ENCODE results near the gene DDX59.

Gene DDX59

DNA sequence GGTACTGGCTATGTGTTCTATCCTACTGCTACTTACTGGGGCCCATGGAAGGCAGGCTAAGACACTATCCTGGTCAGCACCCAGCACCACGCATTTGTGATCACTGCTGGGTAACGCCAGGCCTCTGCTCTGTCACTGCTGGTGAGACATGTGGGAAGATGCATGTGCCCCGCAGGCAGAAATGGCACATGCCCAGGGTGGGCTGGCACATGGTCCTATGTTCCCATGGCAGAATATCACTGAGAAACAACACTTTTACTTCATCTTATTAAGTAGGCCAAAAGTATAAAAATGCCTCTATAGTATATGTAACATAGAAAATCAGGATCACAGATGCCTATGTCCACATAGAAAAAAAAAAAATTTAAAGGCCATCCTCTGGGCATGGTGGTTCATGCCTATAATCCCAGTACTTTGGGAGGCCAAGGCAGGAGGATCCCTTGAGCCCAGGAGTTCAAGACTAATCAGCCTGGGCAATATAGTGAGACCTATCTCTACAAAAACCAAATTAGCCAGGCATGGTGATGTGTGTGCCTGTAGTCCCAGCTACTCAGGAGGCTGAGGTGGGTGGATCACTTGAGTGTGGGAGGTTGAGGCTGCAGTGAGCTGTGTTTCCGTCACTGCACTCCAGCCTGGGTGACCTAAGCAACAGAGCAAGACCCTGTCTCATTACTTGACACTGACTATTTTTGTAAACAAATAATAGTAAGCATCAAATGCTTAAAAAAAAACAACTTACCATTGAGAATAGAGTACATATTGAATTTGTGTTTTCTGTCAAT lies 11.5 kb downstream of the DDX59 start:
- no peak for TF ChIP-seq TAF1 (IDR thresholded peaks at IDR 0.05; ENCODE audit: low read depth)
- no peak for TF ChIP-seq TCF12 (IDR thresholded peaks at IDR 0.05; ENCODE audit: low read depth)
- no peak for TF ChIP-seq FOXM1 (IDR thresholded peaks at IDR 0.05; ENCODE audit: borderline replicate concordance, low read depth)
- TF ChIP-seq YY1 (IDR thresholded peaks at IDR 0.05; ENCODE audit: low read depth) = no peak
- TF ChIP-seq, protein P1, sequence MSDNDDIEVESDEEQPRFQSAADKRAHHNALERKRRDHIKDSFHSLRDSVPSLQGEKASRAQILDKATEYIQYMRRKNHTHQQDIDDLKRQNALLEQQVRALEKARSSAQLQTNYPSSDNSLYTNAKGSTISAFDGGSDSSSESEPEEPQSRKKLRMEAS (IDR thresholded peaks at IDR 0.05) = no peak
- no peak for TF ChIP-seq TEAD4 (IDR thresholded peaks at IDR 0.05)
- no peak for TF ChIP-seq EGR1 (IDR thresholded peaks at IDR 0.05)
- TF ChIP-seq, protein P2, sequence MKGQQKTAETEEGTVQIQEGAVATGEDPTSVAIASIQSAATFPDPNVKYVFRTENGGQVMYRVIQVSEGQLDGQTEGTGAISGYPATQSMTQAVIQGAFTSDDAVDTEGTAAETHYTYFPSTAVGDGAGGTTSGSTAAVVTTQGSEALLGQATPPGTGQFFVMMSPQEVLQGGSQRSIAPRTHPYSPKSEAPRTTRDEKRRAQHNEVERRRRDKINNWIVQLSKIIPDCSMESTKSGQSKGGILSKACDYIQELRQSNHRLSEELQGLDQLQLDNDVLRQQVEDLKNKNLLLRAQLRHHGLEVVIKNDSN (IDR thresholded peaks at IDR 0.05) = no peak

DNA sequence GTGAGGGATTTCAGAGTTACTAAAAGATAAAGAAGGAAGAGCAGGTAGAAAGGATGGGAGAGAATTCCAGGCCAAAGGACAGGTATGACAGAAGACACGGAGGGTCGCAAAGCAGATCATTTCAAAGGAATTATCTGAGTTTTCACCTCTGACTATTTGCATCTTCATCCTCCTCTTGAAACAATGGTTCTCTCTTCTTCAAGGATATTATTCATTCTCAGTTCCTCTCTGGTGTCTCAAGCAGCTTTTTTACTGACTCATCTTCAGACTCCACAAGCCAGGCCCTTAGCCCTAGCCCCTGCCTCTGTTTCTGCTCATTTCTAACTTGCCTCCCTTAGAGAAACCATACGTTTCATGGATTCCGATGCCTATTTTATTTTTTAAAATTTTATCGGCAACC lies 15.0 kb downstream of the DDX59 start:
- TF ChIP-seq NFIC (IDR thresholded peaks at IDR 0.05) (no peak), CREB1 (IDR thresholded peaks at IDR 0.05; ENCODE audit: low read depth) (no peak), RAD21 (IDR thresholded peaks at IDR 0.05; ENCODE audit: low read depth) (no peak), EGR1 (IDR thresholded peaks at IDR 0.05) (no peak), FOXM1 (IDR thresholded peaks at IDR 0.05; ENCODE audit: borderline replicate concordance, low read depth) (no peak), TEAD4 (IDR thresholded peaks at IDR 0.05) (no peak), EP300 (IDR thresholded peaks at IDR 0.05; ENCODE audit: borderline replicate concordance) (no peak), TCF12 (IDR thresholded peaks at IDR 0.05; ENCODE audit: low read depth) (no peak), CEBPB (IDR thresholded peaks at IDR 0.05) (no peak), YY1 (IDR thresholded peaks at IDR 0.05; ENCODE audit: low read depth) (no peak), ZBTB7A (IDR thresholded peaks at IDR 0.05; ENCODE audit: low read depth) (no peak), TAF1 (IDR thresholded peaks at IDR 0.05; ENCODE audit: low read depth) (no peak)
- TF ChIP-seq, protein P1 (IDR thresholded peaks at IDR 0.05) = no peak
- TF ChIP-seq, protein P3, sequence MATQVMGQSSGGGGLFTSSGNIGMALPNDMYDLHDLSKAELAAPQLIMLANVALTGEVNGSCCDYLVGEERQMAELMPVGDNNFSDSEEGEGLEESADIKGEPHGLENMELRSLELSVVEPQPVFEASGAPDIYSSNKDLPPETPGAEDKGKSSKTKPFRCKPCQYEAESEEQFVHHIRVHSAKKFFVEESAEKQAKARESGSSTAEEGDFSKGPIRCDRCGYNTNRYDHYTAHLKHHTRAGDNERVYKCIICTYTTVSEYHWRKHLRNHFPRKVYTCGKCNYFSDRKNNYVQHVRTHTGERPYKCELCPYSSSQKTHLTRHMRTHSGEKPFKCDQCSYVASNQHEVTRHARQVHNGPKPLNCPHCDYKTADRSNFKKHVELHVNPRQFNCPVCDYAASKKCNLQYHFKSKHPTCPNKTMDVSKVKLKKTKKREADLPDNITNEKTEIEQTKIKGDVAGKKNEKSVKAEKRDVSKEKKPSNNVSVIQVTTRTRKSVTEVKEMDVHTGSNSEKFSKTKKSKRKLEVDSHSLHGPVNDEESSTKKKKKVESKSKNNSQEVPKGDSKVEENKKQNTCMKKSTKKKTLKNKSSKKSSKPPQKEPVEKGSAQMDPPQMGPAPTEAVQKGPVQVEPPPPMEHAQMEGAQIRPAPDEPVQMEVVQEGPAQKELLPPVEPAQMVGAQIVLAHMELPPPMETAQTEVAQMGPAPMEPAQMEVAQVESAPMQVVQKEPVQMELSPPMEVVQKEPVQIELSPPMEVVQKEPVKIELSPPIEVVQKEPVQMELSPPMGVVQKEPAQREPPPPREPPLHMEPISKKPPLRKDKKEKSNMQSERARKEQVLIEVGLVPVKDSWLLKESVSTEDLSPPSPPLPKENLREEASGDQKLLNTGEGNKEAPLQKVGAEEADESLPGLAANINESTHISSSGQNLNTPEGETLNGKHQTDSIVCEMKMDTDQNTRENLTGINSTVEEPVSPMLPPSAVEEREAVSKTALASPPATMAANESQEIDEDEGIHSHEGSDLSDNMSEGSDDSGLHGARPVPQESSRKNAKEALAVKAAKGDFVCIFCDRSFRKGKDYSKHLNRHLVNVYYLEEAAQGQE (IDR thresholded peaks at IDR 0.05; ENCODE audit: low read depth) = no peak
- TF ChIP-seq, protein P2 (IDR thresholded peaks at IDR 0.05) = no peak

DNA sequence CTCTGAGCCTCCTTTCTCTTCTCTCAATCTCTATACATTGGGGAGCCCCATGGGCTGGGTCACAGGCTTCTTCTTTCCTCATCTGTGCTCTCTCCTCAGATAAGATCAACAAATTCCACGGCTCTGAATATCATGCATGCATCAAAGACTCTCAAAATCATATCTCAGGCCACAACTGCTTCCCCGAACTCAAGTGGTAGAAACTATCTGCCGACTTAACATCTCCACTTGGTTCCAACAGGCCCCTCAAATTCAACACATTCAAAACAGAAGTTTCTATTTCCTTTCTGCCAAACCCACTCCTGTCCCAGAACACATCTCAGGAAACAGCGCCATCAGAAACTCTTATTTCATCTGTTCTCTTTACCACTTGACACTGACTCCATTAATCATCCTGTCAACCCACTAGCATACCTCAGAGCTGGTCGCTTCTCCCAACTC lies 16.7 kb downstream of the DDX59 start:
- TF ChIP-seq EGR1 (IDR thresholded peaks at IDR 0.05) = no peak
- TF ChIP-seq CREB1 (IDR thresholded peaks at IDR 0.05; ENCODE audit: low read depth) = no peak
- TF ChIP-seq, protein P1 (IDR thresholded peaks at IDR 0.05) = no peak
- TF ChIP-seq CEBPB (IDR thresholded peaks at IDR 0.05) = no peak
- TF ChIP-seq, protein P3 (IDR thresholded peaks at IDR 0.05; ENCODE audit: low read depth) = no peak
- TF ChIP-seq TCF12 (IDR thresholded peaks at IDR 0.05; ENCODE audit: low read depth) = no peak
- TF ChIP-seq TAF1 (IDR thresholded peaks at IDR 0.05; ENCODE audit: low read depth) = no peak
- no peak for TF ChIP-seq RAD21 (IDR thresholded peaks at IDR 0.05; ENCODE audit: low read depth)
- TF ChIP-seq, protein P2 (IDR thresholded peaks at IDR 0.05) = no peak
- no peak for TF ChIP-seq YY1 (IDR thresholded peaks at IDR 0.05; ENCODE audit: low read depth)
- TF ChIP-seq EP300 (IDR thresholded peaks at IDR 0.05; ENCODE audit: borderline replicate concordance) = no peak
- TF ChIP-seq NFIC (IDR thresholded peaks at IDR 0.05) = no peak
- no peak for TF ChIP-seq ZBTB7A (IDR thresholded peaks at IDR 0.05; ENCODE audit: low read depth)
- TF ChIP-seq FOXM1 (IDR thresholded peaks at IDR 0.05; ENCODE audit: borderline replicate concordance, low read depth) = no peak
- TF ChIP-seq TEAD4 (IDR thresholded peaks at IDR 0.05) = no peak

DNA sequence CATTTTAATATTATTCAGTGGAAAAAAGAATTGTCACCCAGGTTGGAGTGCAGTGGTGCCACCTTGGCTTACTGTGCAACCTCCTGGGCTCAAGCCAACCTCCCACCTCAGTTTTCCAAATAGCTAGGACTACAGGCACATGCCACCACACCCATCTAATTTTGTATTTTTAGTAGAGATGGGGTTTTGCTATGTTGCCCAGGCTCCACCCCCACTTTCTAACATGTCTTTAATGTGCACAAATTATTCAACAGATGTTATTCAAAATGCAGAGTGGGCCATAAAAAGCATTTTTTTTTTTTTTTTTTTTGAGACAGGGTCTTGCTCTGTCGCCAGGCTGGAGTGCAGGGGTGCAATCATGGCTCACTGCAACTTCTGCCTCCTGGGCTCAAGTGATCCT lies 17.3 kb downstream of the DDX59 start:
- TF ChIP-seq, protein P1 (IDR thresholded peaks at IDR 0.05) = no peak

DNA sequence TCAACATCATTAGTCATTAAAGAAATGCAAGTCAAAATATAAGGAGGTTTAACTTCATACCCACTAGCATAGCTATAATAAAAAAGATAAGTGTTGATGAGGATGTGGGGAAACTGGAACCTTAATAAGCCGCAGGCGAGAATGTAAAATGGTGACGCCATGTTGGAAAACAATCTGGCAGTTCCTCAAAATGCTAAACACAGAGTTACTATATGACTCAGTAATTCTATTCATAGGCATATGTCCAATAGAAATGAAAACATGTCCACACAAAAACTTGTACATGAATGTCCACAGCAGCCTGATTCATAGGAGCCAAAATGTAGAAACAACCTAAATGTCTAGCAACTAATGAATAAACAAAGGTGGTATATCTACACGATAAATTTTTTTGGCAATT lies 23.2 kb downstream of the DDX59 start:
- TF ChIP-seq, protein P2 (IDR thresholded peaks at IDR 0.05) = no peak
- TF ChIP-seq ZBTB7A (IDR thresholded peaks at IDR 0.05; ENCODE audit: low read depth) (no peak), TAF1 (IDR thresholded peaks at IDR 0.05; ENCODE audit: low read depth) (no peak), YY1 (IDR thresholded peaks at IDR 0.05; ENCODE audit: low read depth) (no peak), EP300 (IDR thresholded peaks at IDR 0.05; ENCODE audit: borderline replicate concordance) (no peak), FOXM1 (IDR thresholded peaks at IDR 0.05; ENCODE audit: borderline replicate concordance, low read depth) (no peak), CEBPB (IDR thresholded peaks at IDR 0.05) (no peak), TEAD4 (IDR thresholded peaks at IDR 0.05) (no peak)
- TF ChIP-seq, protein P3 (IDR thresholded peaks at IDR 0.05; ENCODE audit: low read depth) = no peak
- TF ChIP-seq, protein P1 (IDR thresholded peaks at IDR 0.05) = no peak
